Measurements from ENCODE around the gene TOR4A.

The TOR4A gene

DNA sequence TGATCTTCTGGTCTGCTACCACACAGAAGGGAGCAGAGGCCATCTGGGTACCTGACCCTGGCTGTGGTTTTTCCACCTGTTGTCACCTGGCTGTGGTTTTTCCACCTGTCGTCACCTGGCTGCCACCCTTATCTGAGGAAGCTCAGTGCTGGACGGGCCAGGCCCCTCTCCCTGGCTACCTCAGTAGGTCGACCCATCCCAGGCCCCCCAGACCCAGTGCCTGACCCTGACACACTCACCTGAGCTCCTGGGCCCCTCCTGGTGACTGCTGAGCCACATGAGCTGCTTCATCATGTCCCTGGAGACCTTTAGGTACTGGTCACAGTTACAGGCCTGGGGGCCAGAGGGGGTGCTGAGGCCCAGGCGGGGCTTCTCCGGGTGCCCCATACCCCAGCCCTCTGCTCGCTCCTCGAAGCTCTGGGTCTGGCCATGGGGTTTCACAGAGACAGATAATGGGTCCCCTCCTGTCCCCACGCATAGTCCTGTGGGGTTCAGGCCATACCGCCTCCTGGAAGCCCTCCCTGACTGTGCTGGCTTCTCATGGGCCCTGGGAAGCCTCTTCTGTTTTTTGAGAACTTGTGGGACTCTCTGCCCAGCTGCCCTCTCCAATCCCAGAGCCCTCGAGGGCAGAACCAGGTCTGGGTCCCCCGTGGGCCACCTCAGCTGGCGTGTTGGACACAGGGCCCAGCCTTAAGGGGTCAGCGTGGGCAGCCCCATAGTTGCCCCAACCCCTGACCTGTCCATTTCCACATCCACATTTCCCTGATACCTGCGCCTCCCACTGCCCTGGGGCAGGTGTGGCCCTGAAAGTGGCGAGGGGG lies 32.1 kb downstream of the TOR4A start:
- no peak for DNase-seq

DNA sequence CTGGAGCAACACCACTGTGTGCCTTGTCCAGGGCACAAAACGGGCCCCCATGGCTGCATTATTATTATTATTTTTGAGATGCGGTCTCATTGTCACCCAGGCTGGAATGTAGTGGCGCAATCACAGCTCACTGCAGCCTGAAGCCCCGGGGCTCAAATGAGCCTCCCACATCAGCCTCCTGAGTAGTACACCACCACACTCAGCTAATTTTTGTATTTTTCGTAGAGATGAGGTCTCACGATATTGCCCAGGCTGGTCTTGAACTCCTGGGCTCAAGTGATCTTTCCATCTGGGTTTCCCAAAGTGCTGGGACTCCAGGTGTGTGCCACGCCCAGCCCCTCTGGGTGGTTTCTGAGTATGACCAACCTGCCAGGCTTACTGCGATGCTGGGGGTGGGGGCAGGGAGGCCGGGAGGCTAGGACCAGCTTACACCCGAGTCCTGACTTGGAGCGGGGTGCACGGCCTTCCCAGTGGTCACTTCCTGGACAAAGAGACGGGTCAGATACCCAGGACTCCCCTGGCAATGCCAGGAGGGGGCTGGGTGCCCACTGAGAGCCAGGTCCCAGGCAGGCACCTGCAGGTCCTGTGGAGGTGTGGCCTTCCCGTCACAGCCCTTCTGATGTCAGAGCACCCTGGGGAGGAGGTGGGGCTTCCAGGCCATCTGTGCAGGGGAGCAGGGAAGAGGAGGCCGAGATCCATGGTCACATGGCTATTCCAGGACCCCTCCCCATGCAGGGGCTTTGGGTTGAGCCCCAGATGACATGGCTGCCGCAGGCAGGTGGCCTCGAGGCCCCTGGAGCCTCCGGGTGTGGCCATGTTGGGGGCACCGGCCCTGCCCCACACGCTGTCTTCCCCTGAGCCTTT lies 32.9 kb downstream of the TOR4A start:
- peak; percentile 32 for DNase-seq

DNA sequence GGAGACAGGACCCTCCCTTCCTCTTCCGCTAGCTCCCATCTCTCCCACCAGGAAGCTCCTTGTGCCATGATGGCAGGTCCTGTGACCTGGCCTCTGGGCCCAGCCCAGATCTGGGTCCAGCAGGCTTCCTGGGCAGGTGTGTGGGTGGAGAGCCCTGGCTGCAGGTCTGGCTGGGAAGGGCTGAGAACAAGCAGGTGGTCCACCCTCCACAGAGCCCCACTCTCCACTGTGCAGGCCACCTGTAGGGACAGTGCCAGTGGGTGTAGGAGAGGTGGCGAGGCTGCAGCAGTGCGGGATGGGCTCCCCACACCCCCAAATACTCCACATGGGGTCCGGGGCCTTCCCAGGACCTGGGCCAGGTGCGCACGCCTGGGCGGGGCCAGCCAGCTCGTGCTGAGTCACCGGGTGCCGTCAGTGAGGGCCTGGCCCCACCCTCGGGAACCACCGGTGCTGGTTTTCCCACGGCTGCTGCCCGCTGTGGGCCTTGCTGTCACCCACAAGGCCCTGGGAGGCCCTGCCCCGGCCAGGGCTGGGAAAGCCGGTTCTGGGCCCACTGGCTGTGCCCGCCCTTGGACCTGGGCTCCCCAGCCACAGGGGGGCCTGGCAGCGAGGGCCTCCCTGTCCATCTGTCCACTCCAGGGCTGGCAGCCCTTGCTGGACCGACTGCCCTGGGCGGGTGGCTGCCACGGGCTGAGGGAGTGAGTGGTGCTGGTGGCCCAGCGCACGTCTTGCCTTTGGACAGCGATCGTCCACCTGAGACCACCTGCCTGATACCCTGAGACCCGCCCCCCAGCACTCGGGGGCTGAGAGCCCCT lies 33.9 kb downstream of the TOR4A start:
- DNase-seq, result peak; percentile 64

DNA sequence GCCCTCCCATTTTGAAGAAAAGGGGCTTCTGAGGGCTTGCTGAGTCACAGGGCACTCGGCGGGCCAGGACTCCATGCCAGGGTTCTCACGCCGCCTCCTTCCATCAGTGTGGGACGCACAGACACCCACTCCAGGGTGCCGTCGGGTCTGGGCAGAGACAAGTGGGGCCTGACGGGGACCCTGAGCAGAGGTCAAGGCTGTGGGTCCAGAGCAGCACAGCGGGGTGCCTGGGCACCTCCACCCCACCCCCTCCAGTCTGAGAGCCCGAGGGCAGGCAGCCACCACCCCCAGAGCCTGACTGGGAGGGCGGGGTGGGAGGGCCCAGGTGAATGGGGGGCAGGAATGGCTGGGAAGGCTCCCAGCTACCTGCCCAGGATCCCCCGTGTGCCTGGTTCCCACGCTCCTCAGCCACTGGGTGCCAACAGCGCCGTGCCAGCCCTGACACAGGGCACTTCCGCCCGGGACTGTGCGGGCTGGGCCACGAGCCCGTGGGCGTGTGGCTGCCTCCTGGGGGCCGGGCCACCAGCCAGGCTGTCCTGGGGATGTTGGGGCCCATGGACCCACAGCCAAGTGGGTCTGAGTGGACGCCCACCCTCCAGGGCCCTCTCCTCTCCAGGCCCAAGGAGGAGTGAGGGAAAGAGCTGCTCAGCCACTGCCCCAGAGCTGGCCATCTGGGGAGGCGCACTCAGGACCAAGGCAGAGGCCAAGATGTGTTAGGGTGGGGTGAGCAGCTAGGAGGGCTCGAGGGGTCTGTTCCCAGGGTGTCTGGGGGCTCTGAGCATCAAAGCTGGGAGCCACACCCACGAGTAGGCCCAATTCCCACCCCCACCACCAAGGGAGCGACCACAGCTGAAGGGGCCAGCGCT lies 34.7 kb downstream of the TOR4A start:
- no peak for DNase-seq

DNA sequence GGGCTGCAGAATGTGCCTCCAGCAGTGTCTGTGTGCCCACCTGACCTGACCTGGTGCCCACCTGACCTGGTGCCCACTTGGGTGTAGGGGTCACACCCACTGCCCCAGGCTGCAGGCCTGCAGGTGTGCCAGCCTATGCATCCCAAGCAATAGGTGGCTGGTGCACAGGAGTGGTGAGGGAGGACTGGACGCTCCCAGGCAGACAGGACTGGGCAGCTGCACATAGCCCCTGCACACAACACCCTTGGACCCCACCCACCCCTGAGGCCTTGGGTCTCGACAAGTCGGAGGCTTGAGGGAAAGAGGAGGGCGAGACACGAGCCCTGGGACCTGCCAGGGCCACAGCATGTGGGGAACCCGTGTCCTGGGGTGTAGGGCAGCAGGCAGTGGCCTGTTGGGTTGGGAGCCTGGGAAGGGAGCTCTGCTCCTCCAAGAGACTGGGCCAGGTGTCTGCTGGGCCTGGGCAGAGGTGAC lies 35.4 kb downstream of the TOR4A start:
- no peak for DNase-seq

DNA sequence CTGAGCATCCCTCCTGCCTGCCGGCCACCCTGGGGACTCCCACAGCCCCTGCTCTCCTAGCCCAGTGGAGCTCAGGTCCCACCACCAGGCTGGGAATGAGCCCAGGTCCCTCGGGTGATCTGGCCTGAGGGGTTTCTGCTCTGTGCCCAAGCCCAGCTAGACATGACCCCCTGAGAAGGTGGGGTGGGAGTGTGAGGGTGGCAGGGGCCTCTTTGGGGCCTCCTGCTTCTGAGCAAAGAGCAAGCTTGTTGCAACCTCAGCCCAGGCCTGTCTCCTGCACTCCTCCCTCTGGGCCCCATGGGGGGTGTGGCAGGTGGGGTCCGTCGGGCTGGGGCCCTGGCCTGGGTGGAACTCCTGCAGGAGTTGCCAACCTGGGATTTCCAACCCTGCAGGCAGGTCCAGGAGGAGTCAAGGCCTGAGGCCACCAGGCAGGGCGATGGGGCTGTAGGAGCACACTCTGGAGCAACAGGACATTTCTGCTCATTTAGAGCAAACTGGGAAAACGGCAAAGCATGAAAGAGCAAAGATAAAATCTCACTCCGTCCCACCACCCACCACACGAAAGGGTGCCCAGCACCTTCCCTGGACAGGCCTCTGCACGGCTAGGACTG lies 35.9 kb downstream of the TOR4A start:
- no peak for DNase-seq

DNA sequence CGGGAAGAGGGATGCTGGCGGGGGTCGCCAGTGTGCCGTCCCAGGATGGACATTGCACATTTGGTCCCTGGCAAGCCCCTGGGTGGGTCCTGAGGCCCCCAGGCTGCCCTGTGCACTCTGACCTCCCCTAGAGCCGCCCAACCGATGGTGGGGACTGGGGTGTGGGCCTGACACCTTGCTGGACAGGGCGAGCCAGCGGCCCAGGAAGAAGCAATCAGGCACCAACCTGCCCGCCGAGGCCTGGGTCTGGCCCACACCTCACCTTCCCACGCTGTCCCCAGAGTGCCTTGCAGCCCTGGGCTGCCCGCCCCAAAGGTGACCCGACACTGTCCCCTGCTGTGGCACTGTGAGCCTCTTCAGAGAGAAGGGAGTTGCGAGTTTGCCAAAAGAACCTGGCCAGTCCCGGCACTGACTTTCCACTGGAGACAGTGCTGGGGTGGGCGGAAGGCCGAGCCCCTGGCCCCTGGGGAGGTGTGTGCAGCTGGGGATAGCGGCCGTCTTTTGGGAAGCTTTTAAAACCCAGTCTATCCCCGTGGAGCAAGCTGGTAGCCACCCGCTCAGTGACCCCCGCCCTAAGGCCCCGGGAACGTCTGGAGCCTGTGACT lies 36.5 kb downstream of the TOR4A start:
- DNase-seq, result no peak

DNA sequence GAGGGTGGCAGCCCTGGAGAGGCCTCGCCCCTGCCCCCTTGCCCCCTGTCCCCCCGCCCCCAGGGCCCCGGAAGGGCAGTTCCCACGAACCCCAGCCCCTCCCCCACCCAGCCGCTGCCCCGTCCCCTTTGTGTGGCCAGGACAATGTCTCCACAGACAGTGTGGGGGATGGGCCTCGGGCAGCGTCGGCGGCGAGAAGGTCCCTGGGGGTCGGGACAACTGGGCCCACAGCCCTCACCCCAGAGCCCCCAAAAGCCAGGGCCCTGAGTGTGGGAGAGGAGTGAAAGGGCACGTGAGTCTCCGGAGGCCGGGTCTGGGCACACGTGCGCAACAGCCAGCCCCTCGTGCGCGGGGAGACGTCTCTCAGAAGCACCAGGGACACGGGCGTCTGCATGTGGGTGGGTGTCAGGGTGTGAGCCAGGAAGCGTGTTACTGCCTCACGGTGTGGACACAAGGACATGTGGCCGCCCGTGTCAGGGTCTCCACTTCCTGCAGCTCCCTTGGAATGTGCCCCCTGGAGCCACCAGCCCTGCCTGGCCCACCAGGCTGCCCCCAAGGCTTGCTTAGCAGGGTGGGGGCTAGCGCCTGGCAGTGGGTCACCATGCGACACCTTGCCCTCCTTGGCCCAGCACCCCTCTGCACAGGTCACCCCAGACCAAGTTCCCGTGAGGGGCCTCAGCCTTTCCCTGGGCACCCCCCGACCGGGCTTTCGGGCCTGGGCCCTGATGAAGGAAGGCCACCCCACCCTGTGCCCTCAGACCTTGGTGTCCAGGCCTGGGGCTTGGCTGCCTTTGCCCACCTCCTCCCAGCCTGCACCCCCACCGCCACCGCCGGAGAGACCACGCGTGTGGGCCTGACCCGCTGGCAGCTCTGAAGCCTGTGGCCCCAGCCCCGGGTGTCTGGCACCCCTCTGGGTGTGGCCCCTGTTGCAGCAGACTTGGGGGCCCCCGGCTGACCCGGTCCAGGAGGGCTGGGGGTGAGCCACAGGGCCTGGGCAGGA lies 37.3 kb downstream of the TOR4A start:
- no peak for DNase-seq

DNA sequence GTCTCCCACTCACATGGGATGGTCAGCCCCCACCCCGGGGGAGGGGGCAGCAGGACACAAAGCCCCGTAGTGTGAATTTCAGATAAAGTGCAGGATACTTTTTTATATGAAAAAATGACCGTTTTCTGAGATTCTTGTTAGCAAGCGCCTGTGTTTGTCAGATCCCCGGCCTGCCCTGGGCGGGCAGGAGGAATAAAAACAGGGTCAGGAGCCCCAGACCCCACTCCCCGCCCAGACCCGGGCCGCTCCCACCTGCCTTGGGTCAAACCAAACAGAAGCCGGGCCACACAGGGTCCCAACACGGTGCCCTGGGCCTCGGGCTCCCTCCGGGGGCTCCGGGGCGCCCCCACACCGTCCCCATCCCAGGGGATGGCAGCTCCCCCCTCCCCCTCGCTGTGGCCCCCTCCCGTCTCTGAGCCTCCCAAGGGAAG lies 38.1 kb downstream of the TOR4A start:
- no peak for DNase-seq

DNA sequence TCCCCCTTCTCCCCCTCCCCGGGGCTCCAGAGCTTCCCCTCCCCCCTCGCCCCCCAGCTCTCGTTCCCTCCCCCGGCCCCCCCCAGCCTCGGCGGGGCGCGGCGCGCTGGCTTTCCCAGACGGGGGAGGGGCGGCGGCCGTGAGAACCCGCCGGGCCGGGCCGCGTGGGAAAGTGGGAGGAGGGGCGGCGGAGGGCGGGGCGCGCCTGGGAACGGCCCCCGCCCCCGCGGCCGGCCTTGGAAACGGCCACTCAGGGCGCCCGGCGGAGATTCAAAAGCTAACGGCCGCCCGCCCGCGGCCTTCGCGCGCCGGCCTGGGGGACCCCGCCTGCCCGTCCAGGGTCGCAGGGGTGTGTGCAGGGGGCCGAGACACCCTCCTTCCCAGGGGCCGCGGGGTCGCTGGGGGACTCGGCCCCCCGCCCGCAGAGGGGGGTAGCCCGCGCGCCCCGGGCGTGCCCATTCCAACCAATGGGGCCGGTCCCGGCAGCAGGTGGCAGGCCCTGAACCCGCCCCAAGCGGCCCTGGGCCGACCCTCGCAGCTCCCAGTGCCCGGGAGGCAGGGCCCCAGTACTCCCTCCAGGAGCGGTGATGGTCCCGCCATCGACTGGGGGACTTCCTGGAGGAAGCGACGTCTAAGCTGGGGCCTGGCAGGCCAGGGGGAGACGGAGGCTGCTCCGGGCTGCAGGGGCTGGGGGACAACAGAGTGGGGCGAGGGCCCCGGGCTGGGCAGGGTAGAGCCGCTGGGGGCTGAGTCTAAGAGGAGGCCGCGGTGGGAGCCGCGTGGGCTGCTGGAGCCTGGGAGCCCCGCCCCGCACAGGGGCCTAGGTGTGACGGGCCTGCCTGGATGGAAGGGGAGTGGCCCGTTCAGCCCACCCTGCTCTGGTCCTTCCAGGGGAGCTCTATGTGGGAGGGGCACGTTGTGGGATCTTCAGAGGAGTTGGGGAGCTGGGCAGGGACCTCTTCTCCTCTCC lies 38.8 kb downstream of the TOR4A start:
- DNase-seq, result no peak

DNA sequence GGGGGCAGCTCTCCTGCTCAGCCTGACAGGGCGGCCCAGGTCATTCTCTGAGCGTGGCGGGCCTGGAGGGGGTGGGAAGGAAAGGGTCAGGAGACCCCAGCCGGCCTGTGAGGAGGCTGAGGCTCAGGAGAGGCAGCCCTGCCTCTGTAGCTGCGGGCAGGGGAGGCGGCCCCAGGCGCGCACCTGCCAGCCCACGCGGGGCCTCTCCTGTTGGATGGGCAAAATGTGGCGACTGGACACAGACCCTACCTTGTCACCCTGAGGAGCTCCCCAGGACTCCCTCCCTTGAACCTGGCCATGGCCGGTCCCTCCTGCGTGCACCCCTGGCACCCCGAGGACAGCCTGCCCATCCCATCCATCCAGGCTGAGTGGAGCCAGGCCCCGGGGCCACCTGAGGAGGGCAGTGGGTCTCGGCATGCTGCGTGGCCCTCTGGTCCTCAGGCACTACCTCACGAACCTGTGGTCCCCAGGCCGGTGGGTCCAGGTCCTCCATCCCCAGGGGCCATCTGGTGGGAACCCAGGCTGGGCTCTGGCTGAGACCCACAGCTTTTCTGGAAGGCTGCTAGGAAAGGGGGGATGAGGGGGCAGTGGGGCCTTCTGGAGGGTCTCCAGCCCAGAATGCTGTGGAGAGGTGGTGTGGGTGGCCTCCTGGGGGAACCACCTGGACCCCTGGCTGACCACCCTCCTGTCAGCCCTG lies 39.6 kb downstream of the TOR4A start:
- no peak for DNase-seq

DNA sequence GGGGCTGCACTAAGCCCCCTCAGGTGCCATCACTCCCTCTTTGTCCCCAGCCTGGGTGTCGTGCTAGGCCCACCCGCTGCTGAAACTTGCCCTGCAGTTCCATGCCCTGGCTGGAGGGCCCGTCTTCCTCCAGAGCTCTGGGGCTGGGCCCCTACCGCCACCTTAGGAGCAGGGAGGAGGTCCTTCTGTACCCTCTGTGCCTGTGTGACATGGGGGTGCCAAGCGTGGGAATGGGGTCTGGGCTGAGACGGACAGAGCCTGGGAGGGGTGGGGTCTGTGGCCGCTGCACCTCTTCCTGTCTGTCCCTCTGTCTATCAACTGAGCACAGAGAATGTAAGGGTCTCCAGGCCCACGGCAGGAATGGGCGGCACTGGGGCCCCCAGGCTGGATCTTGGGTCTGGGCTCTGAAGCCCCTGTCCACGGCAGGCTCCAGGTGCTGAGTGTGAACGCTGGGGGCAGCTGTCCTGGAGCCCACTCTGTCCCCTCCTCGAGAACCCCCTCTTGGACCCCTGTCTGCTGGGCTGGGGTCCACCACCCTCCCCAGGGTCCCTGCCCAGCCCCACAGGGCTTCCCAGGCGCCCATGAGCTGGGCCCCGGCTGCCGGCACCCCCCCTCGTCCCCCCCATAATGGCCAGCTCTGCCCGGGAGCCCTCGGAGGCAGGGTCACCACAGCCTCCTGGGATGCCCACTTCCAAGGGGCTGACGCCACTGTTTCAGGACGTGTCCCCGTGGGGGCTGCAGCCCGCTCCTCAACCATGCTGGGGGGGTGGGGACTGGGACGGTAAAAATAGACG lies 40.4 kb downstream of the TOR4A start:
- no peak for DNase-seq

DNA sequence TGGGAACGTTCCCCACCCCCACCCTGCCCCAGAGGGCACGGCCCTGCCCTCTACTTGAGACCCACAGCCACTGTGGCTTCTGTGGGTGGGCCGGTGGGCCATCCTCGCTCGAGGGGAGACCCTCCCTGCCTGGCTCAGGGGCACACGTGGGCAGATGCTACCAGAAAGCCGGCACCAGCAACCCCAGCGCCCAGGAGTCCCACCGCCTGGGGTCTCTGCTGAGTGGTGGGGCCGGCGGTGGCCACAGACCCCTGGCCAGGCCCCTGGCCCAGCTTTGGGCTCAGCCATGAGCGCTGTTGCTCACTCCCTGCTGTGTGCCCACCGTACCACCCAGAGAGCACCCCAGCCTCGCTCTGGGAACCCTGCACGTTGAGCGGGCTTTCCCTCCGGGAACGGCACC lies 41.1 kb downstream of the TOR4A start:
- no peak for DNase-seq

DNA sequence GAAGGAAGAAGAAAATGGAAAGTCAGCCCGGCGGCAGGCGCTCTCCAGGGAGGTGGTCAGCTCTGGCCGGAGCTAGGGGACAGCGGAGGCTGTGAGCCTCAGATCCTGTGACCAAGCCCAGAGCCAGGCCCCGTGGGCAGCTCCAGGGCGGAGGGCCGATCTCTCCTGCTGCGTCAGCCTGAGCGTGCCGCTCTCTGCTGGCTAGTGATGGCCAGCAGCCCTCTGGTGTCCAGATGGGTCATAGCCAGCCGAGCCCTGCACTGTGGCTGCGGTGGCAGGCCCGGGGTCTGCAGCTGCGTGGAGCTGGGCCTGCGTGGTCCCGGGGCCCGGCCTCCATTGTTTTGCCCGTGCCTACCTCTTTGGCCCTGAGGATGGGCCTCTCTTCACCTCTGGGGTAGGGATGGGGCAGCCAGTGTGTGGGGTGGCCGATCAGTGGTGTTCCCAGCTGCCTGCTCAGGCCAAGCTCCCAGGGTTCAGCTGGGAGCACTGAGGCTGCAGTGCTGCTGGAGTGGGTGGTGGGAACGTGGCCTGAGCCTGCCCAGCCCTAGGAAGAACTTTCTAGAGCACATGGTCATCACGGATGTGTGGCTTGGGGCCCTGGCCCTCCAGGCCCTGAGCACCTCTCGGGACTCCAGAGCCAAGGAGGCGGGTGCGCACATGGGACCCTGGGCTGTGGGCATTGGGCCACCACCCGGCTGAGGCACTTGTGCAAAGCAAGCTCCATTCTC lies 41.6 kb downstream of the TOR4A start:
- no peak for DNase-seq

DNA sequence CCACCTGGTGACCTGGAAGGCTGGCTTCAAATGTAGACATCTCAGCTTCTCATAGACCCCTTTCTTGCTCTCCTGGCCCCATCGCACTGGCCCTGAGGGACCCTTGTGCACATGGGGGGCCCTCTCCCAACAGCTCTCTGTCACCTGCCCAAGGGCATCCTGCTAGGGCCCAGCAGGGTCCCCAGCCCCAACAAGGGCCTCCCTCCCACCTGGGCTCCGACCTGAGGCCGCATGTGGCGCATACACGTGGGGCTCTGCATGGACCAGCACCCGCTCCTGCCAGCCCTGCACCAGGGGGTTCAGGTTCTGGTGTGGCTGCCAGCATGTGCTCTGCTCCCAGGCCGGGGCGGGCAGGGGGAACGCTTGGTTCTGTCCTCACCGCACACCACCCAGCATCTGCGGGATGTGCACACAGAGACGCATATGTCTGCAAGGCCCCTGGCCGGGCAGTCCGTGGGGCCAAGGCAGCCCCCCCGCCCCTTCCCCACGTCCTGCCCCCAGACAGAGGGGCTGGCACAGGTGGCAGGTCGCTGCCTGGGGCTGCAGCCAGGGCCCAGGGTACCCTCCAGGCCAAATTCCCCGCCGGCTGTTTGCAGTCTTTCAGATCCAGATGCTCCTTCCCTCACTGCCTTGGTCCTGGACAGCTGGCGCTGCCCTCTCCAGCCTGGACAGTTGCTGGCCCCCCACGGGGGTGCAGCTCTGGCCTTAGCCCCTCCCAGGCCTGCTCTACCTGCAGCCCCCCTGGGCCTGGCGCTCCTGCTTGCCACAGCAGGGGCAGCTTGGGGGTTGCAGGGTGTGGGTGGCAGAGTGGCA lies 42.4 kb downstream of the TOR4A start:
- DNase-seq, result no peak
